K562 (cell line): Measurements from ENCODE around the gene IZUMO4. TPM values are rescaled to one million over a fixed set of nuclear protein-coding genes. Genes with fewer than 3 reads are reported as not detected.

ENCODE experiments used
- CBFB ChIP-seq: sonication (generic); formaldehyde crosslinking; IDR thresholded peaks from 2 replicates; pipeline ENCODE4 v1.4.0; 2020; ENCODE audit warnings: mild to moderate bottlenecking, missing genetic modification reagents
- HOXB6 ChIP-seq: fragments of 250-450 bp; sonication (Bioruptor Pico); IDR thresholded peaks from 2 replicates; pipeline ENCODE4 v1.5.1; 2022; ENCODE audit warnings: mild to moderate bottlenecking, borderline replicate concordance
- MCM7 ChIP-seq, 2 experiments: fragments of 450-650 bp; IDR thresholded peaks; 2 replicates each; pipeline ENCODE4 v1.6.1; 2016 to 2018
- MYC ChIP-seq, 2 experiments: fragments of 250-450 bp in 1 of 2; sonication (Bioruptor Pico) in 1 of 2; IDR thresholded peaks; 2 replicates each; pipeline versions ENCODE4 v1.5.1 to v1.6.1; 2012 to 2021; ENCODE audit warnings: low read depth in 2 of 2, borderline replicate concordance in 1 of 2, improper control_type of control experiment in 1 of 2, low read length in 1 of 2, mild to moderate bottlenecking in 1 of 2, moderate library complexity in 1 of 2
- POLR2AphosphoS2 ChIP-seq: IDR thresholded peaks from 2 replicates; pipeline ENCODE4 v1.6.1; 2012; ENCODE audit warnings: low read length, improper control_type of control experiment
- POLR2B ChIP-seq: fragments of 450-650 bp; IDR thresholded peaks from 2 replicates; pipeline ENCODE4 v1.6.1; 2018; ENCODE audit warnings: low read depth; ENCODE audit not compliant: partially characterized antibody
- POLR2H ChIP-seq: IDR thresholded peaks from 2 replicates; pipeline ENCODE4 v1.6.1; 2016; ENCODE audit warnings: missing genetic modification characterization, low read depth, mild to moderate bottlenecking, control low read depth, missing compliant biosample characterization, moderate library complexity
- RAD21 ChIP-seq, 2 experiments: fragments of 250-450 bp in 1 of 2; fragments of 450-650 bp in 1 of 2; sonication (Bioruptor Pico) in 1 of 2; formaldehyde crosslinking in 1 of 2; IDR thresholded peaks in 1 of 2; conservative IDR thresholded peaks in 1 of 2; 2 replicates each; pipeline versions ENCODE4 v1.4.0 to v1.8.0; 2020 to 2022; ENCODE audit warnings: mild to moderate bottlenecking in 2 of 2, moderate library complexity in 1 of 2
- SMARCA4 ChIP-seq: fragments of 450-650 bp; IDR thresholded peaks from 2 replicates; pipeline ENCODE4 v1.6.1; 2016
- TBP ChIP-seq: optimal IDR thresholded peaks from 2 replicates; pipeline ENCODE3; 2011; ENCODE audit warnings: low read depth, low read length, improper control_type of control experiment
- TEAD2 ChIP-seq: fragments of 450-650 bp; IDR thresholded peaks from 2 replicates; pipeline ENCODE4 v1.6.1; 2016; ENCODE audit warnings: missing genetic modification characterization, control low read depth, missing compliant biosample characterization
- TOE1 ChIP-seq, 2 experiments: fragments of 450-650 bp in 1 of 2; sonication (generic) in 1 of 2; formaldehyde crosslinking in 1 of 2; IDR thresholded peaks; 2 replicates each; pipeline versions ENCODE4 v1.7.1 to v1.8.0; 2016 to 2022; ENCODE audit warnings: borderline replicate concordance in 2 of 2, mild to moderate bottlenecking in 2 of 2, antibody characterized with exemption in 1 of 2, inconsistent platforms in 1 of 2, low read depth in 1 of 2, missing genetic modification reagents in 1 of 2, moderate library complexity in 1 of 2
- XRCC3 ChIP-seq: fragments of 450-650 bp; IDR thresholded peaks from 2 replicates; pipeline ENCODE4 v1.6.1; 2017; ENCODE audit warnings: mild to moderate bottlenecking, moderate library complexity
- ZNF143 ChIP-seq: sonication (generic); formaldehyde crosslinking; IDR thresholded peaks from 2 replicates; pipeline ENCODE4 v1.9.0; 2022; ENCODE audit warnings: mild to moderate bottlenecking, missing genetic modification reagents
- ZNF77 ChIP-seq: fragments of 250-450 bp; sonication (Bioruptor Pico); IDR thresholded peaks from 2 replicates; pipeline ENCODE4 v1.5.0; 2020
- polyA plus RNA-seq, 8 experiments: library from polyadenylated mRNA; depleted of rRNA in 4 of 8; stranded (reverse) in 5 of 8; unstranded in 3 of 8; fragments of >200 nt; fragmentation: Nextera tagmentation in 2 of 8; fragmentation: Illumina TruSeq in 1 of 8; extraction: Ambion mirVana in 2 of 8; extraction: Trizol in 1 of 8; gene quantifications; 2 replicates each; pipeline versions ENCODE4 v1.2.1 to v1.2.3, GENCODE V29; 2011 to 2014; ENCODE audit warnings: inconsistent platforms in 1 of 8, missing spikeins in 1 of 8
- total RNA-seq, 7 experiments: library from RNA; depleted of rRNA in 6 of 7; stranded (reverse); fragments of >200 nt in 6 of 7; fragmentation: Illumina TruSeq in 2 of 7; extraction: Trizol in 2 of 7; gene quantifications; 2 replicates each; pipeline versions ENCODE4 v1.2.1 to v1.2.3, GENCODE V29; 2011 to 2021; ENCODE audit warnings: low replicate concordance in 1 of 7
- TF ChIP-seq, protein P1 (sequence below): sonication (generic); formaldehyde crosslinking; IDR thresholded peaks from 2 replicates; pipeline ENCODE4 v1.4.0; 2020; ENCODE audit warnings: mild to moderate bottlenecking, missing genetic modification reagents
- TF ChIP-seq, protein P2 (sequence below), 3 experiments: IDR thresholded peaks in 2 of 3; conservative IDR thresholded peaks in 1 of 3; 2 replicates each; pipeline ENCODE4 v1.5.1; 2011 to 2012; ENCODE audit warnings: low read length in 3 of 3, mild to moderate bottlenecking in 3 of 3, control low read depth in 2 of 3, improper control_type of control experiment in 1 of 3, inconsistent platforms in 1 of 3, low read depth in 1 of 3, mixed read lengths in 1 of 3, moderate library complexity in 1 of 3; ENCODE audit not compliant: insufficient read depth in 2 of 3
- TF ChIP-seq, protein P3 (sequence below): fragments of 450-650 bp; IDR thresholded peaks from 2 replicates; pipeline ENCODE4 v1.6.1; 2016; ENCODE audit warnings: borderline replicate concordance
- TF ChIP-seq, protein P4 (sequence below): fragments of 450-650 bp; formaldehyde crosslinking; IDR thresholded peaks from 2 replicates; pipeline ENCODE4 v1.4.0; 2022; ENCODE audit warnings: missing genetic modification characterization

The IZUMO4 gene
- total and polyA plus RNA-seq, 9 of the 15 experiments (the other 6 are each of a cell fraction or from before 2014, with no cell fraction given): 0.07 to 3.9 (median 1.2) TPM

DNA sequence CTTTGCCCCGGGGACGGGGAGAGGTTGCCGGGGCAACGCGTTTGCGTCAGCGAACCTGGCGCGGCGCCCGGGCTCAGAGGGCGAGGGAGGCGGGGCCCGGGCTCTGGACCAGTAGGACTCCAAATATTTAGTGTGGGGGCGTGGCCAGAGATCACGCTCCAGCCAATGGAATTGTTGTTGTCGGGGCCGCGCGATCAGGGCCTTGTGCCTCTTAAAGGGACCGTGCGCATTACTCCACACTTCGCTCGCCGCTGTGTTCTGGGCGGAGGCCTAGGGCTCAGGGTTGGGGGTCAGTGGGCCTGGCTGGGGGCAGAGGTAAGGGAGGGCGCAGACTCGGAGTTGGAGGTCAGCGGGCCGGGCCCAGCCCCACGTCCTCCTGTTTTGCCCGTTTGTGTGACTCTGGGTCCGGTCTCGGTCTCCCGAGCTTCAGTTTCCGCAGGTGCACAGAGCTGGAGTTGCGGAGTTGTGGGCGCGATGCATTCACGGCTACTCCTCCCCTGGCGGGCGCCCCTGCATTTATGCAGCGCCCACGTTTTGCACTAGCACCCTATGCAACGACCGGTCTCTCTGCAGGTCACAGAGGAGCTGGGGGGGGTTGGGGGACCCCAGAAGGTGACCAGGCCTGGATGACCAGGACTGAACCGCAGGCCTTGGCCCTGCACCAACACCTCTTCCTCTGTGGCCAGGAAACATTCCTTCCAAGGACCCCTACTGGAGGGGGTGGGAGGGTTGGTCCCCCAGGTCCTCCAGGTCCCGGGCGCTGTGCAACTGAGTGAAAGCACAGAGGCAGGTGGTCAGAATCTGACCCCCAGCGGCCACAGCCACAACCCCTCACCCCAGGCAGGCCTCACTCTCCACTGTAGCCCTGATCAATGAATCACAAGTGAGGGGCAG is 35.0 kb upstream of the IZUMO4 start (continued):
- TF ChIP-seq, protein P1, sequence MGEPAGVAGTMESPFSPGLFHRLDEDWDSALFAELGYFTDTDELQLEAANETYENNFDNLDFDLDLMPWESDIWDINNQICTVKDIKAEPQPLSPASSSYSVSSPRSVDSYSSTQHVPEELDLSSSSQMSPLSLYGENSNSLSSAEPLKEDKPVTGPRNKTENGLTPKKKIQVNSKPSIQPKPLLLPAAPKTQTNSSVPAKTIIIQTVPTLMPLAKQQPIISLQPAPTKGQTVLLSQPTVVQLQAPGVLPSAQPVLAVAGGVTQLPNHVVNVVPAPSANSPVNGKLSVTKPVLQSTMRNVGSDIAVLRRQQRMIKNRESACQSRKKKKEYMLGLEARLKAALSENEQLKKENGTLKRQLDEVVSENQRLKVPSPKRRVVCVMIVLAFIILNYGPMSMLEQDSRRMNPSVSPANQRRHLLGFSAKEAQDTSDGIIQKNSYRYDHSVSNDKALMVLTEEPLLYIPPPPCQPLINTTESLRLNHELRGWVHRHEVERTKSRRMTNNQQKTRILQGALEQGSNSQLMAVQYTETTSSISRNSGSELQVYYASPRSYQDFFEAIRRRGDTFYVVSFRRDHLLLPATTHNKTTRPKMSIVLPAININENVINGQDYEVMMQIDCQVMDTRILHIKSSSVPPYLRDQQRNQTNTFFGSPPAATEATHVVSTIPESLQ (CRISPR knock-in tag): no peak
- TF ChIP-seq XRCC3 (no peak), CBFB (CRISPR knock-in tag) (no peak; the same call in 1 of the 2 replicates), TEAD2 (no peak), MYC (IDR thresholded peaks at IDR 0.05; ENCODE audit: low read depth, low read length) (peak; percentile 68), MYC (CRISPR knock-in tag; IDR thresholded peaks at IDR 0.05; ENCODE audit: borderline replicate concordance, low read depth) (peak; percentile 84; the same call in 1 of the 2 replicates), POLR2AphosphoS2 (peak; percentile 48; the same call in 1 of the 2 replicates), ZNF143 (CRISPR knock-in tag) (0 out of 2 replicates have a peak, but pooled peaks have one; percentile 45), SMARCA4 (no peak), POLR2B (peak; percentile 83), TOE1 (IDR thresholded peaks at IDR 0.05; ENCODE audit: borderline replicate concordance) (peak; percentile 82; the same call in 1 of the 2 replicates), TOE1 (CRISPR knock-in tag; IDR thresholded peaks at IDR 0.05; ENCODE audit: borderline replicate concordance, low read depth) (no peak), HOXB6 (no peak), TBP (peak; percentile 92), RAD21 (CRISPR knock-in tag; conservative IDR thresholded peaks at IDR 0.05 in 1 of 2, IDR thresholded peaks at IDR 0.05 in 1 of 2) (peak; percentile 46 to 65), MCM7 (IDR thresholded peaks at IDR 0.05) (no peak), ZNF77 (CRISPR knock-in tag) (no peak), POLR2H (tag) (peak; percentile 64)
- TF ChIP-seq, protein P2, sequence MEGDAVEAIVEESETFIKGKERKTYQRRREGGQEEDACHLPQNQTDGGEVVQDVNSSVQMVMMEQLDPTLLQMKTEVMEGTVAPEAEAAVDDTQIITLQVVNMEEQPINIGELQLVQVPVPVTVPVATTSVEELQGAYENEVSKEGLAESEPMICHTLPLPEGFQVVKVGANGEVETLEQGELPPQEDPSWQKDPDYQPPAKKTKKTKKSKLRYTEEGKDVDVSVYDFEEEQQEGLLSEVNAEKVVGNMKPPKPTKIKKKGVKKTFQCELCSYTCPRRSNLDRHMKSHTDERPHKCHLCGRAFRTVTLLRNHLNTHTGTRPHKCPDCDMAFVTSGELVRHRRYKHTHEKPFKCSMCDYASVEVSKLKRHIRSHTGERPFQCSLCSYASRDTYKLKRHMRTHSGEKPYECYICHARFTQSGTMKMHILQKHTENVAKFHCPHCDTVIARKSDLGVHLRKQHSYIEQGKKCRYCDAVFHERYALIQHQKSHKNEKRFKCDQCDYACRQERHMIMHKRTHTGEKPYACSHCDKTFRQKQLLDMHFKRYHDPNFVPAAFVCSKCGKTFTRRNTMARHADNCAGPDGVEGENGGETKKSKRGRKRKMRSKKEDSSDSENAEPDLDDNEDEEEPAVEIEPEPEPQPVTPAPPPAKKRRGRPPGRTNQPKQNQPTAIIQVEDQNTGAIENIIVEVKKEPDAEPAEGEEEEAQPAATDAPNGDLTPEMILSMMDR (IDR thresholded peaks at IDR 0.05 in 2 of 3, conservative IDR thresholded peaks at IDR 0.05 in 1 of 3; ENCODE audit: insufficient read depth in 2 of 3, low read depth in 1 of 3, low read length in 3 of 3): peak in 2 of 3 experiments; percentile 34 to 50; a peak in 2 of 6 replicates
- TF ChIP-seq, protein P3, sequence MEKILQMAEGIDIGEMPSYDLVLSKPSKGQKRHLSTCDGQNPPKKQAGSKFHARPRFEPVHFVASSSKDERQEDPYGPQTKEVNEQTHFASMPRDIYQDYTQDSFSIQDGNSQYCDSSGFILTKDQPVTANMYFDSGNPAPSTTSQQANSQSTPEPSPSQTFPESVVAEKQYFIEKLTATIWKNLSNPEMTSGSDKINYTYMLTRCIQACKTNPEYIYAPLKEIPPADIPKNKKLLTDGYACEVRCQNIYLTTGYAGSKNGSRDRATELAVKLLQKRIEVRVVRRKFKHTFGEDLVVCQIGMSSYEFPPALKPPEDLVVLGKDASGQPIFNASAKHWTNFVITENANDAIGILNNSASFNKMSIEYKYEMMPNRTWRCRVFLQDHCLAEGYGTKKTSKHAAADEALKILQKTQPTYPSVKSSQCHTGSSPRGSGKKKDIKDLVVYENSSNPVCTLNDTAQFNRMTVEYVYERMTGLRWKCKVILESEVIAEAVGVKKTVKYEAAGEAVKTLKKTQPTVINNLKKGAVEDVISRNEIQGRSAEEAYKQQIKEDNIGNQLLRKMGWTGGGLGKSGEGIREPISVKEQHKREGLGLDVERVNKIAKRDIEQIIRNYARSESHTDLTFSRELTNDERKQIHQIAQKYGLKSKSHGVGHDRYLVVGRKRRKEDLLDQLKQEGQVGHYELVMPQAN: peak; percentile 12; the same call in 1 of the 2 replicates
- TF ChIP-seq, protein P4, sequence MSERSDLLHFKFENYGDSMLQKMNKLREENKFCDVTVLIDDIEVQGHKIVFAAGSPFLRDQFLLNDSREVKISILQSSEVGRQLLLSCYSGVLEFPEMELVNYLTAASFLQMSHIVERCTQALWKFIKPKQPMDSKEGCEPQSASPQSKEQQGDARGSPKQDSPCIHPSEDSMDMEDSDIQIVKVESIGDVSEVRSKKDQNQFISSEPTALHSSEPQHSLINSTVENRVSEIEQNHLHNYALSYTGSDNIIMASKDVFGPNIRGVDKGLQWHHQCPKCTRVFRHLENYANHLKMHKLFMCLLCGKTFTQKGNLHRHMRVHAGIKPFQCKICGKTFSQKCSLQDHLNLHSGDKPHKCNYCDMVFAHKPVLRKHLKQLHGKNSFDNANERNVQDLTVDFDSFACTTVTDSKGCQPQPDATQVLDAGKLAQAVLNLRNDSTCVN (CRISPR knock-in tag): no peak
